ENCODE results near the gene SP4. TPM values are rescaled to one million over a fixed set of nuclear protein-coding genes. Genes with fewer than 3 reads are reported as not detected.
A peak's percentile ranks its signal among the peaks of the same experiment; 100 is the strongest.

Gene SP4
- total and polyA plus RNA-seq, 2 experiments from 2014 or later, result 3.0 to 8.7 TPM

- TF ChIP-seq CTCF (IDR thresholded peaks at IDR 0.05; ENCODE audit: low read depth, low read length), result no peak
- Histone ChIP-seq H3K9me3 (ENCODE audit: low read depth) (no peaks in the 10 kb centered on the region), H3K36me3 (no peaks in the 10 kb centered on the region), H3K27me3 (no peaks in the 10 kb centered on the region), H3K4me1 (ENCODE audit: low read depth) (peaks cover under 1% of the 10 kb centered on the region), H3K4me3 (no peak overlapping the region), H3K27ac (no peak overlapping the region)
- DNase-seq (ENCODE audit: low read depth in 1 of 2, low spot score in 1 of 2), result no peak
Observed at GRCh38 chr7:21417647-21418046, 10.2 kb upstream of the SP4 start.

- no peaks in the 10 kb centered on the region for H3K36me3 ChIP-seq
- no peak overlapping the region for H3K4me3 ChIP-seq
- H3K4me1 ChIP-seq (ENCODE audit: low read depth), result no peaks in the 10 kb centered on the region
- no peak overlapping the region for H3K27ac ChIP-seq
- H3K27me3 ChIP-seq, result no peaks in the 10 kb centered on the region
- H3K9me3 ChIP-seq (ENCODE audit: low read depth), result no peaks in the 10 kb centered on the region
- DNase-seq (ENCODE audit: low read depth in 1 of 2, low spot score in 1 of 2), result no peak
- no peak for TF ChIP-seq CTCF (IDR thresholded peaks at IDR 0.05; ENCODE audit: low read depth, low read length)
Observed at GRCh38 chr7:21422751-21423150, 5.1 kb upstream of the SP4 start.

- Histone ChIP-seq H3K36me3 (no peaks in the 10 kb centered on the region), H3K27me3 (no peaks in the 10 kb centered on the region), H3K27ac (no peak overlapping the region), H3K9me3 (ENCODE audit: low read depth) (no peaks in the 10 kb centered on the region), H3K4me1 (ENCODE audit: low read depth) (peaks cover 13% of the 10 kb centered on the region), H3K4me3 (no peak overlapping the region)
- TF ChIP-seq CTCF (IDR thresholded peaks at IDR 0.05; ENCODE audit: low read depth, low read length), result no peak
- no peak for DNase-seq (ENCODE audit: low read depth in 1 of 2, low spot score in 1 of 2)
Observed at GRCh38 chr7:21425290-21425689, 2.6 kb upstream of the SP4 start.

GRCh38 chr7:21426286-21427181, 1.3 kb upstream of the SP4 start:
- Histone ChIP-seq H3K4me1 (ENCODE audit: low read depth) (peaks cover 22% of the 10 kb centered on the region), H3K9me3 (ENCODE audit: low read depth) (no peaks in the 10 kb centered on the region), H3K27ac (peak overlapping the region; percentile 1), H3K4me3 (peak overlapping the region; percentile 34), H3K36me3 (no peaks in the 10 kb centered on the region), H3K27me3 (no peaks in the 10 kb centered on the region)
- no peak for TF ChIP-seq CTCF (IDR thresholded peaks at IDR 0.05; ENCODE audit: low read depth, low read length)
- peak in 1 of 2 donors; percentile 31 for DNase-seq (ENCODE audit: low read depth in 1 of 2, low spot score in 1 of 2)

- H3K4me1 ChIP-seq (ENCODE audit: low read depth), result peaks cover 30% of the 10 kb centered on the region
- peak; percentile 99 for DNase-seq (ENCODE audit: low read depth in 1 of 2, low spot score in 1 of 2)
- H3K36me3 ChIP-seq, result no peaks in the 10 kb centered on the region
- H3K4me3 ChIP-seq, result peak overlapping the region; percentile 85
- no peak for TF ChIP-seq CTCF (IDR thresholded peaks at IDR 0.05; ENCODE audit: low read depth, low read length)
- peak overlapping the region; percentile 89 for H3K27ac ChIP-seq
- H3K27me3 ChIP-seq, result no peaks in the 10 kb centered on the region
- no peaks in the 10 kb centered on the region for H3K9me3 ChIP-seq (ENCODE audit: low read depth)
Observed at GRCh38 chr7:21427182-21427870, 557 bp upstream of the SP4 start.

All from cardiac muscle cell (in vitro differentiated cells and primary cell).